H9 (cell line): Measurements from ENCODE around the gene DMXL1. TPM values are rescaled to one million over a fixed set of nuclear protein-coding genes. Genes with fewer than 3 reads are reported as not detected.

Source experiments
- DNase-seq: peaks from one replicate; pipeline ENCODE4 v3.0.0-alpha.2; 2017
- H2AFZ ChIP-seq: one replicate; pipeline ENCODE4 v1.6.1; 2013; ENCODE audit warnings: mild to moderate bottlenecking, low read length, control low read depth, moderate library complexity
- H2AK5ac ChIP-seq: 2 replicates; pipeline ENCODE4 v1.6.1; 2013; ENCODE audit warnings: low read length, control low read depth, mixed read lengths; ENCODE audit not compliant: insufficient read length
- H2BK120ac ChIP-seq: one replicate; pipeline ENCODE4 v1.6.1; 2013; ENCODE audit warnings: low read depth, mild to moderate bottlenecking, low read length, control low read depth, inconsistent platforms; ENCODE audit not compliant: poor library complexity, severe bottlenecking
- H2BK12ac ChIP-seq: 2 replicates; pipeline ENCODE4 v1.6.1; 2013; ENCODE audit warnings: low read length, control low read depth, mixed read lengths, low read depth; ENCODE audit not compliant: insufficient read length
- H2BK15ac ChIP-seq: 2 replicates; pipeline ENCODE4 v1.6.1; 2013; ENCODE audit warnings: low read depth, low read length, control low read depth
- H2BK20ac ChIP-seq: one replicate; pipeline ENCODE4 v1.6.1; 2013; ENCODE audit warnings: low read depth, mild to moderate bottlenecking, low read length, control low read depth, inconsistent platforms; ENCODE audit not compliant: poor library complexity, severe bottlenecking
- H2BK5ac ChIP-seq: 2 replicates; pipeline ENCODE4 v1.6.1; 2013; ENCODE audit warnings: low read length, control low read depth, mixed read lengths; ENCODE audit not compliant: insufficient read length
- H3K14ac ChIP-seq: 2 replicates; pipeline ENCODE4 v1.6.1; 2013; ENCODE audit warnings: low read length, control low read depth; ENCODE audit not compliant: insufficient read depth
- H3K18ac ChIP-seq: 2 replicates; pipeline ENCODE4 v1.6.1; 2013; ENCODE audit warnings: low read depth, mild to moderate bottlenecking, mixed read lengths, low read length, control low read depth; ENCODE audit not compliant: insufficient read length
- H3K23ac ChIP-seq: 2 replicates; pipeline ENCODE4 v1.6.1; 2013; ENCODE audit warnings: low read length, control low read depth, mixed read lengths, low read depth; ENCODE audit not compliant: insufficient read length
- H3K23me2 ChIP-seq: 2 replicates; pipeline ENCODE4 v1.6.1; 2013; ENCODE audit warnings: low read depth, mild to moderate bottlenecking, mixed read lengths, low read length, control low read depth; ENCODE audit not compliant: insufficient read length, poor library complexity, severe bottlenecking
- H3K27ac ChIP-seq: 2 replicates; pipeline ENCODE4 v1.5.1; 2013; ENCODE audit warnings: low read length, control low read depth, mixed read lengths, low read depth; ENCODE audit not compliant: insufficient read length
- H3K27me3 ChIP-seq: 2 replicates; pipeline ENCODE4 v1.6.1; 2013; ENCODE audit warnings: low read length, control low read depth, inconsistent platforms; ENCODE audit not compliant: insufficient read depth
- H3K4ac ChIP-seq: 2 replicates; pipeline ENCODE4 v1.6.1; 2013; ENCODE audit warnings: low read depth, mild to moderate bottlenecking, control low read depth, inconsistent platforms, low read length, moderate library complexity
- H3K4me1 ChIP-seq: 2 replicates; pipeline ENCODE4 v1.6.1; 2013; ENCODE audit warnings: low read length, control low read depth, inconsistent platforms; ENCODE audit not compliant: insufficient read depth
- H3K4me2 ChIP-seq: 2 replicates; pipeline ENCODE4 v1.6.1; 2013; ENCODE audit warnings: low read length, control low read depth, mixed read lengths; ENCODE audit not compliant: insufficient read length, insufficient read depth
- H3K56ac ChIP-seq: 2 replicates; pipeline ENCODE4 v1.6.1; 2013; ENCODE audit warnings: low read depth, mild to moderate bottlenecking, mixed read lengths, low read length, control low read depth; ENCODE audit not compliant: insufficient read length
- H3K79me1 ChIP-seq: 2 replicates; pipeline ENCODE4 v1.6.1; 2013; ENCODE audit warnings: low read depth, mild to moderate bottlenecking, moderate library complexity, low read length, control low read depth, inconsistent platforms; ENCODE audit not compliant: insufficient read depth, poor library complexity, severe bottlenecking
- H3K79me2 ChIP-seq: 2 replicates; pipeline ENCODE4 v1.6.1; 2013; ENCODE audit warnings: low read length, control low read depth, inconsistent platforms; ENCODE audit not compliant: insufficient read depth
- H3K9ac ChIP-seq: 2 replicates; pipeline ENCODE4 v1.6.1; 2013; ENCODE audit warnings: low read length, control low read depth, mixed read lengths; ENCODE audit not compliant: insufficient read length; ENCODE audit errors: extremely low read depth
- H3K9me3 ChIP-seq: one replicate; pipeline ENCODE4 v1.6.1; 2013; ENCODE audit warnings: low read depth, low read length, inconsistent platforms; ENCODE audit not compliant: control insufficient read depth
- H3T11ph ChIP-seq: one replicate; pipeline ENCODE4 v1.6.1; 2013; ENCODE audit warnings: mild to moderate bottlenecking, low read length, control low read depth, inconsistent platforms
- H4K20me1 ChIP-seq: one replicate; pipeline ENCODE4 v1.6.1; 2013; ENCODE audit not compliant: control insufficient read depth, insufficient read length, insufficient read depth
- H4K5ac ChIP-seq: 2 replicates; pipeline ENCODE4 v1.6.1; 2013; ENCODE audit warnings: low read depth, mild to moderate bottlenecking, mixed read lengths, low read length, control low read depth; ENCODE audit not compliant: insufficient read length
- H4K8ac ChIP-seq: replicated peaks from 2 replicates; pipeline ENCODE4 v1.6.1; 2013; ENCODE audit warnings: low read length, control low read depth, mixed read lengths, low read depth; ENCODE audit not compliant: insufficient read length
- H4K91ac ChIP-seq: 2 replicates; pipeline ENCODE4 v1.6.1; 2013; ENCODE audit warnings: low read depth, mild to moderate bottlenecking, moderate library complexity, mixed read lengths, low read length, control low read depth; ENCODE audit not compliant: insufficient read length
- H3K27ac Mint-ChIP-seq, 3 experiments: 2 replicates in 2 of 3; 3 replicates in 1 of 3; pipeline ENCODE4 v1.8.0; 2020 to 2021; ENCODE audit warnings: mixed read lengths in 3 of 3, mild to moderate bottlenecking in 1 of 3, moderate library complexity in 1 of 3
- H3K27me3 Mint-ChIP-seq: 2 replicates; pipeline ENCODE4 v1.8.0; 2021; ENCODE audit warnings: low read depth, mild to moderate bottlenecking, moderate library complexity, mixed read lengths
- H3K36me3 Mint-ChIP-seq, 3 experiments: 2 replicates in 2 of 3; 3 replicates in 1 of 3; pipeline ENCODE4 v1.8.0; 2020 to 2021; ENCODE audit warnings: low read depth in 3 of 3, mixed read lengths in 3 of 3; ENCODE audit not compliant: insufficient read depth in 1 of 3
- H3K4me1 Mint-ChIP-seq, 2 experiments: 2 replicates each; pipeline ENCODE4 v1.8.0; 2020; ENCODE audit warnings: mixed read lengths in 2 of 2
- H3K4me3 Mint-ChIP-seq, 2 experiments: 2 replicates in 1 of 2; 3 replicates in 1 of 2; pipeline ENCODE4 v1.8.0; 2020 to 2021; ENCODE audit warnings: mild to moderate bottlenecking in 2 of 2, mixed read lengths in 2 of 2, moderate library complexity in 1 of 2
- H3K9me3 Mint-ChIP-seq, 2 experiments: 2 replicates in 1 of 2; 3 replicates in 1 of 2; pipeline ENCODE4 v1.8.0; 2020; ENCODE audit warnings: mild to moderate bottlenecking in 2 of 2, mixed read lengths in 2 of 2, moderate library complexity in 1 of 2
- CTCF ChIP-seq: fragments of 200-600 bp; sonication (generic); conservative IDR thresholded peaks from 3 replicates; pipeline ENCODE4 v1.8.0; 2021; ENCODE audit warnings: antibody characterized with exemption, mild to moderate bottlenecking
- WGBS: extraction: QIAGEN DNeasy Blood & Tissue Kit; methylation state at CpG from one replicate; pipeline ENCODE4 v1.1.7; 2013; ENCODE audit warnings: missing lambda C conversion rate, low lambda C conversion rate, mixed read lengths; ENCODE audit not compliant: insufficient read length; ENCODE audit errors: extremely low coverage; 5-methylcytosine and 5-hydroxymethylcytosine counted together
- total RNA-seq: library from RNA; stranded (reverse); gene quantifications from 2 replicates; pipeline ENCODE4 v1.2.1, GENCODE V29; 2021

The DMXL1 gene
- total RNA-seq, 1 experiment from 2014 or later, result 63.5 TPM

GRCh38 chr5:119158144-119158543, 87.3 kb downstream of the DMXL1 start:
- no peaks in the 10 kb centered on the region for H3K79me1 ChIP-seq
- no peak overlapping the region for H4K5ac ChIP-seq
- H2BK5ac ChIP-seq, result no peak overlapping the region
- Mint-ChIP-seq H3K27me3 (no peaks in the 10 kb centered on the region), H3K4me3 (no peak overlapping the region), H3K9me3 (peaks cover 0 to 3% of the 10 kb centered on the region in 2 experiments; a peak in 1 of 5 replicates), H3K36me3 (peaks cover 13 to 48% (median 41%) of the 10 kb centered on the region in 3 experiments), H3K27ac (peak overlapping the region in 1 of 3 experiments; percentile 64; a peak in 2 of 7 replicates), H3K4me1 (peaks cover 16 to 17% of the 10 kb centered on the region in 2 experiments)
- no peak overlapping the region for H2BK20ac ChIP-seq
- H3K79me2 ChIP-seq, result no peaks in the 10 kb centered on the region
- no peak overlapping the region for H2BK15ac ChIP-seq
- no peak overlapping the region for H4K91ac ChIP-seq
- H3K27ac ChIP-seq, result no peak overlapping the region
- no peak overlapping the region for H3K9ac ChIP-seq
- no peaks in the 10 kb centered on the region; the same call in 1 of the 2 replicates for H3K4me1 ChIP-seq
- H3T11ph ChIP-seq, result no peak overlapping the region
- no peak overlapping the region for H3K4me2 ChIP-seq
- no peak overlapping the region for H3K23ac ChIP-seq
- no peak overlapping the region for H3K4ac ChIP-seq
- no peaks in the 10 kb centered on the region for H3K27me3 ChIP-seq
- no peak for DNase-seq
- no peaks in the 10 kb centered on the region for H4K20me1 ChIP-seq
- H2BK120ac ChIP-seq, result no peak overlapping the region
- no peak overlapping the region for H2BK12ac ChIP-seq
- H2AFZ ChIP-seq, result no peak overlapping the region
- no peak overlapping the region for H3K56ac ChIP-seq
- H3K23me2 ChIP-seq, result no peaks in the 10 kb centered on the region
- H3K18ac ChIP-seq, result no peak overlapping the region
- no peak overlapping the region for H4K8ac ChIP-seq
- no peak for TF ChIP-seq CTCF
- no peak overlapping the region for H3K14ac ChIP-seq
- H2AK5ac ChIP-seq, result no peak overlapping the region
- no CpG with 5 or more reads among the region's 2 CpGs for WGBS
- H3K9me3 ChIP-seq, result no peaks in the 10 kb centered on the region
